WTC11 (cell line): ENCODE results near the gene BCKDHA. TPM values are rescaled to one million over a fixed set of nuclear protein-coding genes. Genes with fewer than 3 reads are reported as not detected.

Source experiments
- ATAC-seq: fragments of 200-7000 bp; cut with Tn5 transposase; 2 replicates; pipeline ENCODE4 v1.10.0; 2021; ENCODE audit warnings: mild to moderate bottlenecking, moderate library complexity
- CTCF ChIA-PET: fragments of 300-600 bp; sonication (Branson Sonifier 250); formaldehyde crosslinking; loops from one replicate; lab custom pipeline; 2021; ENCODE audit warnings: antibody characterized with exemption; lab: Charles Lee
- POLR2A ChIA-PET: fragments of 350-600 bp; sonication (Branson Sonifier 250); formaldehyde crosslinking; loops from one replicate; lab custom pipeline; 2021; ENCODE audit warnings: antibody characterized with exemption; lab: Charles Lee
- DNase-seq: peaks from one replicate; pipeline ENCODE4 v3.0.0; 2021; ENCODE audit warnings: low spot score
- H3K27ac Mint-ChIP-seq: 2 replicates; pipeline ENCODE4 v1.8.0; 2021; ENCODE audit warnings: mixed read lengths
- H3K27me3 Mint-ChIP-seq: 2 replicates; pipeline ENCODE4 v1.8.0; 2021; ENCODE audit warnings: low read depth, mild to moderate bottlenecking, moderate library complexity, mixed read lengths
- H3K36me3 Mint-ChIP-seq: 2 replicates; pipeline ENCODE4 v1.8.0; 2021; ENCODE audit warnings: mixed read lengths
- H3K4me1 Mint-ChIP-seq: 2 replicates; pipeline ENCODE4 v1.8.0; 2022; ENCODE audit warnings: mixed read lengths
- H3K4me3 Mint-ChIP-seq: 2 replicates; pipeline ENCODE4 v1.8.0; 2021; ENCODE audit warnings: mild to moderate bottlenecking, moderate library complexity, mixed read lengths
- H3K9me3 Mint-ChIP-seq: 2 replicates; pipeline ENCODE4 v1.8.0; 2021; ENCODE audit warnings: mixed read lengths
- AFF4 ChIP-seq: sonication (generic); formaldehyde crosslinking; IDR thresholded peaks from 2 replicates; pipeline ENCODE4 v1.8.1; 2023; ENCODE audit warnings: mild to moderate bottlenecking, missing genetic modification reagents, borderline replicate concordance
- ATF3 ChIP-seq: sonication (generic); formaldehyde crosslinking; conservative IDR thresholded peaks from 2 replicates; pipeline ENCODE4 v1.8.1; 2022; ENCODE audit warnings: mild to moderate bottlenecking, missing genetic modification reagents
- CREB1 ChIP-seq: sonication (generic); formaldehyde crosslinking; IDR thresholded peaks from 2 replicates; pipeline ENCODE4 v1.8.0; 2023; ENCODE audit warnings: mild to moderate bottlenecking, missing genetic modification reagents
- EMX1 ChIP-seq: fragments of 250-450 bp; sonication (Bioruptor Pico); IDR thresholded peaks from 2 replicates; pipeline ENCODE4 v1.8.0; 2021; ENCODE audit warnings: mild to moderate bottlenecking
- ESRRA ChIP-seq: sonication (generic); formaldehyde crosslinking; IDR thresholded peaks from 2 replicates; pipeline ENCODE4 v1.8.1; 2022; ENCODE audit warnings: mild to moderate bottlenecking, missing genetic modification reagents, borderline replicate concordance
- FOXK1 ChIP-seq: sonication (generic); formaldehyde crosslinking; IDR thresholded peaks from 2 replicates; pipeline ENCODE4 v1.8.0; 2022; ENCODE audit warnings: mild to moderate bottlenecking, moderate library complexity, missing genetic modification reagents
- HMGA2 ChIP-seq: fragments of 250-450 bp; sonication (Bioruptor Pico); IDR thresholded peaks from 2 replicates; pipeline ENCODE4 v1.4.0; 2021; ENCODE audit warnings: mild to moderate bottlenecking, moderate library complexity
- KAT7 ChIP-seq: sonication (generic); formaldehyde crosslinking; IDR thresholded peaks from 2 replicates; pipeline ENCODE4 v1.8.1; 2023; ENCODE audit warnings: missing genetic modification reagents, mild to moderate bottlenecking, borderline replicate concordance
- MLX ChIP-seq: sonication (generic); formaldehyde crosslinking; IDR thresholded peaks from 2 replicates; pipeline ENCODE4 v1.8.1; 2023; ENCODE audit warnings: mild to moderate bottlenecking, missing genetic modification reagents, moderate library complexity
- MYBL2 ChIP-seq: sonication (generic); formaldehyde crosslinking; IDR thresholded peaks from 2 replicates; pipeline ENCODE4 v1.8.1; 2023; ENCODE audit warnings: mild to moderate bottlenecking, moderate library complexity, missing genetic modification reagents
- NR2C2 ChIP-seq: sonication (generic); formaldehyde crosslinking; IDR thresholded peaks from 2 replicates; pipeline ENCODE4 v1.8.0; 2022; ENCODE audit warnings: mild to moderate bottlenecking, missing genetic modification reagents
- ZNF263 ChIP-seq: sonication (generic); formaldehyde crosslinking; IDR thresholded peaks from 2 replicates; pipeline ENCODE4 v1.8.1; 2022; ENCODE audit warnings: low read depth, mild to moderate bottlenecking, moderate library complexity, missing genetic modification reagents
- ZNF416 ChIP-seq: fragments of 250-450 bp; sonication (Bioruptor Pico); IDR thresholded peaks from 2 replicates; pipeline ENCODE4 v1.9.0; 2021; ENCODE audit warnings: mild to moderate bottlenecking, inconsistent platforms
- ZNF423 ChIP-seq: fragments of 250-450 bp; sonication (Bioruptor Pico); IDR thresholded peaks from 2 replicates; pipeline ENCODE4 v2.1.2; 2022; ENCODE audit warnings: mild to moderate bottlenecking, moderate library complexity
- ZNF425 ChIP-seq: fragments of 250-450 bp; sonication (Bioruptor Pico); conservative IDR thresholded peaks from 2 replicates; pipeline ENCODE4 v1.9.0; 2021; ENCODE audit warnings: mild to moderate bottlenecking
- ZSCAN18 ChIP-seq: fragments of 250-450 bp; sonication (Bioruptor Pico); IDR thresholded peaks from 2 replicates; pipeline ENCODE4 v2.1.2; 2022; ENCODE audit warnings: mild to moderate bottlenecking, moderate library complexity
- total RNA-seq: library from RNA; stranded (reverse); gene quantifications from 3 replicates; pipeline ENCODE4 v1.2.3, GENCODE V29; 2021
- TF ChIP-seq, protein P1 (sequence below): sonication (generic); formaldehyde crosslinking; IDR thresholded peaks from 2 replicates; pipeline ENCODE4 v1.8.1; 2022; ENCODE audit warnings: low read depth, mild to moderate bottlenecking, moderate library complexity, missing genetic modification reagents, borderline replicate concordance
- TF ChIP-seq, protein P2 (sequence below): sonication (generic); formaldehyde crosslinking; IDR thresholded peaks from 2 replicates; pipeline ENCODE4 v1.8.1; 2023; ENCODE audit warnings: mild to moderate bottlenecking, moderate library complexity, missing genetic modification reagents
- TF ChIP-seq, protein P3 (sequence below): sonication (generic); formaldehyde crosslinking; IDR thresholded peaks from 2 replicates; pipeline ENCODE4 v1.8.1; 2022; ENCODE audit warnings: missing genetic modification reagents, borderline replicate concordance

BCKDHA gene
- total RNA-seq, 1 experiment from 2014 or later = 18.8 TPM

DNA sequence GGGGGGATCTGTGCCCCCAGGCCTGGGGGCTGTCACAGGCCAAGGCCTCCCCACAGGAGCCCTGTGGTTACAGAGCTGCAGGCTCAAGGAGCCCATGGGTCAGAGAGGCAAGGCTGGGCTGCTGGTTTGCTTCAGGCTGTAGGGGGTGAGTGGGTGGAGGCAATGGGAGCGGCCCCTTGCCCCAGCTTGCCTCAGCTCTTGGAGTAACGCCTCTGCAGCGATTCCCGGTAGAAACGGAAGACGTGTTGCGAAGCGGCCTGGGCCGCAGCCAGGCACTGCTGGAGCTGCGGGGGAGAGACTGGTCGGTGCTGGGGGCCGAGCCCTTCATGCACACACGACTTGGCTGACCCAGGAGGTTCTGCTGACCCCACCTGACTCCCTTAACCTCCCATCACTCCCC, 11.2 kb upstream of the BCKDHA start:
- Mint-ChIP-seq H3K4me1 (no peaks in the 10 kb centered on the region), H3K4me3 (no peak overlapping the region), H3K27me3 (no peaks in the 10 kb centered on the region), H3K36me3 (peaks cover 18% of the 10 kb centered on the region), H3K9me3 (no peaks in the 10 kb centered on the region), H3K27ac (no peak overlapping the region)
- ATAC-seq (no peak), DNase-seq (no peak)
- TF ChIP-seq FOXK1 (CRISPR knock-in tag) (no peak), ESRRA (CRISPR knock-in tag) (no peak), ZNF416 (CRISPR knock-in tag) (no peak), NR2C2 (CRISPR knock-in tag) (no peak), KAT7 (CRISPR knock-in tag) (no peak), MYBL2 (no peak), MLX (CRISPR knock-in tag) (no peak), EMX1 (CRISPR knock-in tag) (no peak), ZNF423 (no peak), CREB1 (CRISPR knock-in tag) (no peak), ATF3 (CRISPR knock-in tag) (no peak), AFF4 (no peak), HMGA2 (CRISPR knock-in tag) (no peak), ZNF425 (CRISPR knock-in tag) (no peak), ZSCAN18 (CRISPR knock-in tag) (no peak), ZNF263 (CRISPR knock-in tag) (no peak)
- TF ChIP-seq, protein P1, sequence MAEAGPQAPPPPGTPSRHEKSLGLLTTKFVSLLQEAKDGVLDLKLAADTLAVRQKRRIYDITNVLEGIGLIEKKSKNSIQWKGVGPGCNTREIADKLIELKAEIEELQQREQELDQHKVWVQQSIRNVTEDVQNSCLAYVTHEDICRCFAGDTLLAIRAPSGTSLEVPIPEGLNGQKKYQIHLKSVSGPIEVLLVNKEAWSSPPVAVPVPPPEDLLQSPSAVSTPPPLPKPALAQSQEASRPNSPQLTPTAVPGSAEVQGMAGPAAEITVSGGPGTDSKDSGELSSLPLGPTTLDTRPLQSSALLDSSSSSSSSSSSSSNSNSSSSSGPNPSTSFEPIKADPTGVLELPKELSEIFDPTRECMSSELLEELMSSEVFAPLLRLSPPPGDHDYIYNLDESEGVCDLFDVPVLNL (CRISPR knock-in tag) = no peak
- TF ChIP-seq, protein P2, sequence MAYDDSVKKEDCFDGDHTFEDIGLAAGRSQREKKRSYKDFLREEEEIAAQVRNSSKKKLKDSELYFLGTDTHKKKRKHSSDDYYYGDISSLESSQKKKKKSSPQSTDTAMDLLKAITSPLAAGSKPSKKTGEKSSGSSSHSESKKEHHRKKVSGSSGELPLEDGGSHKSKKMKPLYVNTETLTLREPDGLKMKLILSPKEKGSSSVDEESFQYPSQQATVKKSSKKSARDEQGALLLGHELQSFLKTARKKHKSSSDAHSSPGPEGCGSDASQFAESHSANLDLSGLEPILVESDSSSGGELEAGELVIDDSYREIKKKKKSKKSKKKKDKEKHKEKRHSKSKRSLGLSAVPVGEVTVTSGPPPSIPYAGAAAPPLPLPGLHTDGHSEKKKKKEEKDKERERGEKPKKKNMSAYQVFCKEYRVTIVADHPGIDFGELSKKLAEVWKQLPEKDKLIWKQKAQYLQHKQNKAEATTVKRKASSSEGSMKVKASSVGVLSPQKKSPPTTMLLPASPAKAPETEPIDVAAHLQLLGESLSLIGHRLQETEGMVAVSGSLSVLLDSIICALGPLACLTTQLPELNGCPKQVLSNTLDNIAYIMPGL = no peak
- TF ChIP-seq, protein P3, sequence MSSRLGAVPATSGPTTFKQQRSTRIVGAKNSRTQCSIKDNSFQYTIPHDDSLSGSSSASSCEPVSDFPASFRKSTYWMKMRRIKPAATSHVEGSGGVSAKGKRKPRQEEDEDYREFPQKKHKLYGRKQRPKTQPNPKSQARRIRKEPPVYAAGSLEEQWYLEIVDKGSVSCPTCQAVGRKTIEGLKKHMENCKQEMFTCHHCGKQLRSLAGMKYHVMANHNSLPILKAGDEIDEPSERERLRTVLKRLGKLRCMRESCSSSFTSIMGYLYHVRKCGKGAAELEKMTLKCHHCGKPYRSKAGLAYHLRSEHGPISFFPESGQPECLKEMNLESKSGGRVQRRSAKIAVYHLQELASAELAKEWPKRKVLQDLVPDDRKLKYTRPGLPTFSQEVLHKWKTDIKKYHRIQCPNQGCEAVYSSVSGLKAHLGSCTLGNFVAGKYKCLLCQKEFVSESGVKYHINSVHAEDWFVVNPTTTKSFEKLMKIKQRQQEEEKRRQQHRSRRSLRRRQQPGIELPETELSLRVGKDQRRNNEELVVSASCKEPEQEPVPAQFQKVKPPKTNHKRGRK = no peak
- ChIA-PET POLR2A (interaction anchor here (1.0 kb wide), 1 partner anchor 53 kb away, joined by 4 read pairs; the partner anchor contains the start of gene DMAC2), CTCF (no interaction called here)
